Gastrocnemius medialis (tissue), 4 donors: ENCODE results near the gene PROX1. TPM values are rescaled to one million over a fixed set of nuclear protein-coding genes. Genes with fewer than 3 reads are reported as not detected.

Source experiments
- ATAC-seq, 2 donors: fragments of 150-250 bp; one replicate each; pipeline ENCODE4 v1.9.1; 2016
- DNase-seq, 2 donors: peaks; one replicate each; pipeline ENCODE4 v3.0.0-alpha.2; 2019
- H3K27ac ChIP-seq, 4 donors: fragments of 200-600 bp; sonication (generic); 1 replicate in 1 of 4; 2 replicates in 3 of 4; pipeline ENCODE4 v1.5.1; 2016 to 2018; ENCODE audit warnings: mild to moderate bottlenecking in 2 of 4, moderate library complexity in 1 of 4
- H3K27me3 ChIP-seq, 3 donors: fragments of 200-600 bp; sonication (generic) in 2 of 3; 1 replicate in 1 of 3; 2 replicates in 2 of 3; pipeline versions ENCODE4 v1.5.1 to v1.6.0; 2016 to 2019; ENCODE audit warnings: mild to moderate bottlenecking in 1 of 3, moderate library complexity in 1 of 3
- H3K36me3 ChIP-seq, 2 donors: fragments of 200-600 bp; sonication (generic) in 1 of 2; one replicate each; pipeline ENCODE4 v1.5.1; 2017 to 2018
- H3K4me1 ChIP-seq, 2 donors: fragments of 200-600 bp; sonication (generic) in 1 of 2; one replicate each; pipeline ENCODE4 v1.5.1; 2016 to 2017; ENCODE audit warnings: mild to moderate bottlenecking in 2 of 2
- H3K4me3 ChIP-seq, 4 donors: fragments of 200-600 bp; sonication (generic) in 3 of 4; 1 replicate in 1 of 4; 2 replicates in 3 of 4; pipeline ENCODE4 v1.5.1; 2016 to 2019; ENCODE audit warnings: mild to moderate bottlenecking in 2 of 4
- H3K9me3 ChIP-seq, 3 donors: fragments of 200-600 bp; sonication (generic) in 2 of 3; 1 replicate in 1 of 3; 2 replicates in 2 of 3; pipeline ENCODE4 v1.5.1; 2016 to 2019
- CTCF ChIP-seq, 5 experiments: fragments of 450-650 bp in 3 of 5; fragments of 200-600 bp in 2 of 5; sonication (generic) in 2 of 5; IDR thresholded peaks in 4 of 5; conservative IDR thresholded peaks in 1 of 5; 1 replicate in 4 of 5; 2 replicates in 1 of 5; pipeline ENCODE4 v1.5.1; 2016 to 2019; ENCODE audit warnings: antibody characterized with exemption in 5 of 5, mild to moderate bottlenecking in 3 of 5, moderate library complexity in 3 of 5
- POLR2A ChIP-seq, 2 donors: fragments of 450-650 bp; IDR thresholded peaks; one replicate each; pipeline ENCODE4 v1.6.1; 2017; ENCODE audit warnings: antibody characterized with exemption in 2 of 2, mild to moderate bottlenecking in 2 of 2, moderate library complexity in 2 of 2
- in situ Hi-C, 4 donors: fragments of 200-750 bp; cut with MboI; loops; one replicate each; pipeline versions ENCODE4 v1.15.0 to v1.8.0; 2017; ENCODE audit warnings: low sequenced_read_pairs in 4 of 4
- intact Hi-C: fragments of 100-400 bp; cut with DNase I; formaldehyde crosslinking; loops from one replicate; pipeline ENCODE4 v1.15.1; 2023; ENCODE audit warnings: low total_unique reads
- total RNA-seq, 4 donors: library from RNA; depleted of rRNA; stranded (reverse); fragments of >200 nt; gene quantifications; one replicate each; pipeline versions ENCODE4 v1.1.0 to v1.2.3, GENCODE V29; 2016

Gene PROX1
- total RNA-seq, 4 donors from 2014 or later: 4.1 to 8.0 (median 5.5) TPM

DNA sequence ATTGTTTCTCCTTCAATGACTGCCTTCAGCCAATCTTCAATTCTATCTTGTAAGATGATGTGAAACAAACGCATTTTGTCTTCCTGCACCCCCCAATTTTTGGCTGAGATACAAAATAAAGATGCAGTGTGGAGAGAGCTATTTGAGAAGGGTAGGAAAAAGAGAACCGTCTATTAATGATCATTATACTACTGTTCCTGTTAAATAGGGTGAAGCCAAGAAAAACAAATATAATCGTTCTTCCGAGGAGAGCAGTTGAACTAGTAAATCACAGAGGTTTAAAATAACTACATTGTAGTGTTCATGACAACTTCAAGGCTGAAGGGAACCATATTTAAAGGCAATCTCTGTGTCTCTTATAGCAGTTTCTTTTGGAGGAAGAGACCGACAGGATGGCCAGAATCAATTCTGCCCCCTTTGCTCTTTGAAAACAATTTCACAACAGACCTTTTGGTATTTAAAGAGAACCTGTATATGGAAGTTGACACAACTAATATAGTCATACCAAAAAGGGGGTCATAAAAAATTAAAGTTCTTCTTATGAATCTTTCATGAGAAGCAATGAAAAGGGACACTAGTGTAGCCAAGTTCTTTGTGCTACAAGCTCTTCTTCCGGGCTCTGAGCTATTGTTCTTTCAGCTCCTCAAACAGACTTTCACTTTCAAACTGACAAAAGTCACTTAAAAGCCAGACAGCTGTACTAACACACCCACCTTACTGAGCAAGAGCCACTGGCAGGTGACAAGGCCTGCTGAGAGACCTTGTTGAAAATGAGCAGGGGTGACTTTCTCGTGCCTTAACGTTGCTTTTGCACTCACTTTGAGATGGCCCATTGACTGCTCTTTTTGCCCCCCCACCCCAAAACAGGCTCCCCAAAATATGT is 30.9 kb downstream of the PROX1 start:
- in situ Hi-C loops: no loop called here

DNA sequence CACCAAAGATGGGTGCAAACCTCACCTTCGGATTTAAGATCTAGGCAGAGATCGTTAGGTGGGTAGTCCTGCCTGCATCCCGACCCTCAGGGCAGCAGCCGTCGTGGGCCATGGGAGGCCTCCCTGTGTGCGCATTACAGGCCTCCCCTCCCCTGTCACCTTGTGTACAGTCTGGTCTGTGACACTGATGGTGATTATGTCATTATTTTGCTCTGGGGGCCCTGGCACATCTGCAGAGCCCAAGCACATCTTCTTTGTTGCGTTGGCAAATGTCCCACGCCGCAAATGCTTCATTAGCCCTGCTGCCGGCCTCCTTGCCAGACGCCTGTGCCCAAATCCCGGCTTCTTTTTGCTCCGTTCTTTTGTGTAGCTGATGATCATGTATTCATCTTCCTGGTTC is 31.7 kb downstream of the PROX1 start:
- Histone ChIP-seq H3K36me3 (no peaks in the 10 kb centered on the region), H3K4me1 (peaks cover 10 to 12% of the 10 kb centered on the region in 2 donors), H3K27me3 (no peaks in the 10 kb centered on the region), H3K4me3 (no peak overlapping the region), H3K9me3 (no peaks in the 10 kb centered on the region), H3K27ac (peak overlapping the region in 1 of 4 donors; percentile 57)
- TF ChIP-seq CTCF (IDR thresholded peaks at IDR 0.05 in 4 of 5, conservative IDR thresholded peaks at IDR 0.05 in 1 of 5): no peak
- no peak for TF ChIP-seq POLR2A (IDR thresholded peaks at IDR 0.05)
- DNase-seq (no peak), ATAC-seq (no peak)
- in situ Hi-C loops: no loop called here
- intact Hi-C loops: no loop called here

More for the DNA sequence above, 30.9 kb downstream of the PROX1 start:
- Histone ChIP-seq H3K4me3 (no peak overlapping the region), H3K36me3 (no peaks in the 10 kb centered on the region), H3K27ac (peak overlapping the region in 3 of 4 donors; percentile 14 to 57 (median 53)), H3K4me1 (peaks cover 12 to 14% of the 10 kb centered on the region in 2 donors), H3K27me3 (no peaks in the 10 kb centered on the region), H3K9me3 (no peaks in the 10 kb centered on the region)
- DNase-seq (no peak), ATAC-seq (peak in 1 of 2 donors; percentile 14)
- TF ChIP-seq CTCF (IDR thresholded peaks at IDR 0.05 in 4 of 5, conservative IDR thresholded peaks at IDR 0.05 in 1 of 5): no peak
- intact Hi-C loops: no loop called here

DNA sequence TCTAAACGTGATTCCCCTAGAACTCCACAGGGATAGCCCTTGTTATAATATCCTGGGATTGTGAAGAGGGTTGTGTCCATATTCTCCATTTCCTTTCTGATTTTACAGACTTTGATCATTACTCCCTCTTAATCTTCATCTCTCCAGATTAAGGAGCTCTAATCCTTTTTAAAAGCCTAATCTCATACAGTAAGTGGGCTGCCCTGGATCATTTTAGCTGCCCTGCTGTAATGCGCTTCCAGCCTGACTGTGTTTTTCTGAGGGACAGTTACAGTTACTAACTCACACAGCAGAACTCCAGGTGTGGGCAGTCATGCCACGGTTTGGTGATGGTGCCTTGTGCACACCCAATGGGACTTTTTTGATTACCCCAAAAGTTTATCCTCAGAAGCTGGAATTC is 33.5 kb downstream of the PROX1 start:
- ATAC-seq (no peak), DNase-seq (no peak)
- in situ Hi-C loops (no loop called here), intact Hi-C loops (no loop called here)
- Histone ChIP-seq H3K27ac (no peak overlapping the region), H3K4me3 (no peak overlapping the region), H3K4me1 (peaks cover 7% of the 10 kb centered on the region in 2 donors), H3K36me3 (no peaks in the 10 kb centered on the region), H3K9me3 (no peaks in the 10 kb centered on the region), H3K27me3 (no peaks in the 10 kb centered on the region)
- TF ChIP-seq CTCF (IDR thresholded peaks at IDR 0.05 in 4 of 5, conservative IDR thresholded peaks at IDR 0.05 in 1 of 5) (no peak), POLR2A (IDR thresholded peaks at IDR 0.05) (no peak)

- TF ChIP-seq CTCF (IDR thresholded peaks at IDR 0.05 in 4 of 5, conservative IDR thresholded peaks at IDR 0.05 in 1 of 5) (no peak), POLR2A (IDR thresholded peaks at IDR 0.05) (no peak)
- Histone ChIP-seq H3K4me3 (no peak overlapping the region), H3K9me3 (no peaks in the 10 kb centered on the region), H3K27me3 (no peaks in the 10 kb centered on the region), H3K27ac (peak overlapping the region in 1 of 4 donors; percentile 15), H3K4me1 (peaks cover 7 to 10% of the 10 kb centered on the region in 2 donors), H3K36me3 (no peaks in the 10 kb centered on the region)
- in situ Hi-C loops (no loop called here), intact Hi-C loops (no loop called here)
- DNase-seq: no peak
- ATAC-seq: no peak
These were observed 34.5 kb downstream of the PROX1 start for GRCh38 chr1:214022229-214022791.
